ENCODE results near the gene NKD2. TPM values are rescaled to one million over a fixed set of nuclear protein-coding genes. Genes with fewer than 3 reads are reported as not detected.
A peak's percentile ranks its signal among the peaks of the same experiment; 100 is the strongest.

Gene NKD2
- total RNA-seq, 1 experiment from 2014 or later, result 12.3 TPM

- Histone ChIP-seq H3K9me3 (ENCODE audit: control insufficient read depth, insufficient read depth, low read depth, low read length) (no peaks in the 10 kb centered on the region), H3K27me3 (ENCODE audit: control insufficient read depth, insufficient read depth, low read length) (no peaks in the 10 kb centered on the region), H3K4me3 (ENCODE audit: low read depth in 2 of 2, low read length in 2 of 2) (no peak overlapping the region), H3K36me3 (ENCODE audit: control insufficient read depth, insufficient read depth, low read length) (peaks cover 21% of the 10 kb centered on the region), H3K4me1 (ENCODE audit: control insufficient read depth, insufficient read depth, low read length) (peaks cover 5% of the 10 kb centered on the region), H3K27ac (ENCODE audit: low read length) (no peak overlapping the region)
- ATAC-seq (no peak), DNase-seq (ENCODE audit: low read depth, low spot score) (no peak)
- ChIA-PET POLR2A (no interaction called here), CTCF (interaction anchor here (1.2 kb wide), 1 partner anchor 133 kb away, joined by 3 read pairs; no protein-coding TSS in a partner anchor)
- in situ Hi-C loops (cut with HindIII; ENCODE audit: low pct_unique_long_range_greater_than_20kb, low sequenced_read_pairs), result no loop called here
- BruUV-seq (replicated peaks), result no TSS peak
- TF ChIP-seq CTCF (IDR thresholded peaks at IDR 0.05) (no peak), POLR2AphosphoS5 (IDR thresholded peaks at IDR 0.05; ENCODE audit: low read depth, low read length) (peak; percentile 50; the same call in 1 of the 2 replicates), SIN3A (IDR thresholded peaks at IDR 0.05; ENCODE audit: borderline replicate concordance, insufficient read depth, low read depth, low read length) (no peak), TCF7L2 (IDR thresholded peaks at IDR 0.05; ENCODE audit: low read depth, low read length) (no peak), REST (IDR thresholded peaks at IDR 0.05; ENCODE audit: insufficient read depth in 1 of 2, low read depth in 2 of 2, low read length in 1 of 2) (no peak)
- intact Hi-C loops (cut with micrococcal nuclease; ENCODE audit: unreplicated experiment), result no loop called here
These were observed 46.5 kb downstream of the NKD2 start for GRCh38 chr5:1054799-1055775.

DNA sequence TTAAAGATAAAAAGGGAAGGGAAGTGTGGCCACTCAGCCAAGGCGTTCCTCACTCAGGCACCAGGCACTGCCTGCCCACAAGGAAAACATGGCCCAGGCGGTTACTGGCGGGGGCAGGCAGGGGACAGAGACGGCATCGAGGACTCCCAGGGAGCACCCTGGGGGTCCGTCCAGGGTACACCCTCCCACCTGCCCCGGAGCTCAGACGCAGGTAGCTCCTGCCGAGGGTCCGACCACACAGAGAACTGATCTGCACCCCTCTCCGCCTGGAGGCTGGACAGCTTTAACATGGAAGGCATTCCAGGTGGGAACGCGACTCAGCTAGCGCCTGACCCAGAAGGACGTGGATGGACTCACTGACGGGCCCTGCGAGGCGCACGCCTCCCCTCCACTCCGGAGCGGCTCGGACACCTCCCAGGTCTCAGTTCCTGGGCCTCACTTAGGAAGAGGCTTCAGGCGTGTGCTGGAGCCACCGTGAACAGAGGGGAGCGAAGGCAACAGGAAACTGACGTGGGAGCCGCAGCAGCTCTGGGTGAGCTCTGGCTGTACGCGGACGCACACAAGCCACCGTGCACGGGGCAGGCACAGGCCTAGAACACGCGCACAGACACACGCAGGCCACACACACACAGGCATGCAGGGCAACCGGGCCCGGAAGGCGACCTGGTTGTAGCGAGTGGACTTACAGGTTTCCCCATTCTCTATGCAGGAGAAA lies 47.5 kb downstream of the NKD2 start:
- POLR2A ChIA-PET, result no interaction called here
- no peak for DNase-seq (ENCODE audit: low read depth, low spot score)
- H3K27ac ChIP-seq (ENCODE audit: low read length), result no peak overlapping the region
- no peaks in the 10 kb centered on the region; the same call in 1 of the 2 replicates for H3K4me1 ChIP-seq (ENCODE audit: control insufficient read depth, insufficient read depth, low read length)
- H3K36me3 ChIP-seq (ENCODE audit: control insufficient read depth, insufficient read depth, low read length), result peaks cover 23% of the 10 kb centered on the region
- no peaks in the 10 kb centered on the region for H3K9me3 ChIP-seq (ENCODE audit: control insufficient read depth, insufficient read depth, low read depth, low read length)
- TF ChIP-seq TCF7L2 (IDR thresholded peaks at IDR 0.05; ENCODE audit: low read depth, low read length), result no peak
- no peak for TF ChIP-seq POLR2AphosphoS5 (IDR thresholded peaks at IDR 0.05; ENCODE audit: low read depth, low read length)
- no peak for TF ChIP-seq SIN3A (IDR thresholded peaks at IDR 0.05; ENCODE audit: borderline replicate concordance, insufficient read depth, low read depth, low read length)
- TF ChIP-seq REST (IDR thresholded peaks at IDR 0.05; ENCODE audit: insufficient read depth in 1 of 2, low read depth in 2 of 2, low read length in 1 of 2), result no peak
- no peak for TF ChIP-seq CTCF (IDR thresholded peaks at IDR 0.05)
- H3K27me3 ChIP-seq (ENCODE audit: control insufficient read depth, insufficient read depth, low read length), result no peaks in the 10 kb centered on the region
- ATAC-seq, result no peak
- CTCF ChIA-PET, result no interaction called here
- no peak overlapping the region for H3K4me3 ChIP-seq (ENCODE audit: low read depth in 2 of 2, low read length in 2 of 2)
- no TSS peak for BruUV-seq (replicated peaks)
- in situ Hi-C loops (cut with HindIII; ENCODE audit: low pct_unique_long_range_greater_than_20kb, low sequenced_read_pairs), result no loop called here
- intact Hi-C loops (cut with micrococcal nuclease; ENCODE audit: unreplicated experiment), result no loop called here

Measured in Panc1 (cell line).